Measurements from ENCODE around the gene NXPH1.

DNA sequence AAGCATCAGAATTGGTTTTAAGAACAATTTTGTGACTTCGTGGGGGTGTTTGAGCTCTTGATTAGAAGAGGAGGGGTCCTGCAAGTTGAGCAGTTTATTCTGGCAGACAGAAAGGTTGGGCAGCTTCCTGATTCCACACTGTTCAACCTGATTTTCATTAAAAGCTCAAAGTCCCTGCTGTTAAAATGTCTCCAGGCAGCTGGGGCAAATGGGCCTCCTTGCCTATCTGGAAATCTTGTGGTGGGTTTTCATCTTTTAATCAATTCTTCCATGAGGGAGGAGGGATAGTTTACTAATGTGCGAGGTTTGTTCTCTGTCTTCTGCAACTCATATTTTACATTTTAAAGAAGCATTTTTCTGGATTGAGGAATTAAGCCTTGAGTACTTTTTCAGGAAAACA, 276.7 kb downstream of the NXPH1 start:
- TF ChIP-seq, protein P1, sequence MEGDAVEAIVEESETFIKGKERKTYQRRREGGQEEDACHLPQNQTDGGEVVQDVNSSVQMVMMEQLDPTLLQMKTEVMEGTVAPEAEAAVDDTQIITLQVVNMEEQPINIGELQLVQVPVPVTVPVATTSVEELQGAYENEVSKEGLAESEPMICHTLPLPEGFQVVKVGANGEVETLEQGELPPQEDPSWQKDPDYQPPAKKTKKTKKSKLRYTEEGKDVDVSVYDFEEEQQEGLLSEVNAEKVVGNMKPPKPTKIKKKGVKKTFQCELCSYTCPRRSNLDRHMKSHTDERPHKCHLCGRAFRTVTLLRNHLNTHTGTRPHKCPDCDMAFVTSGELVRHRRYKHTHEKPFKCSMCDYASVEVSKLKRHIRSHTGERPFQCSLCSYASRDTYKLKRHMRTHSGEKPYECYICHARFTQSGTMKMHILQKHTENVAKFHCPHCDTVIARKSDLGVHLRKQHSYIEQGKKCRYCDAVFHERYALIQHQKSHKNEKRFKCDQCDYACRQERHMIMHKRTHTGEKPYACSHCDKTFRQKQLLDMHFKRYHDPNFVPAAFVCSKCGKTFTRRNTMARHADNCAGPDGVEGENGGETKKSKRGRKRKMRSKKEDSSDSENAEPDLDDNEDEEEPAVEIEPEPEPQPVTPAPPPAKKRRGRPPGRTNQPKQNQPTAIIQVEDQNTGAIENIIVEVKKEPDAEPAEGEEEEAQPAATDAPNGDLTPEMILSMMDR (IDR thresholded peaks at IDR 0.05; ENCODE audit: low read depth, low read length) = no peak
- no peak for TF ChIP-seq EZH2phosphoT487 (IDR thresholded peaks at IDR 0.05; ENCODE audit: low read depth)

All from OCI-LY3 (cell line).